ENCODE results near the gene RMDN3.

RMDN3 gene

GRCh38 chr15:40693904-40694687 is 61.0 kb downstream of the RMDN3 start:
- DNase-seq: peak in 1 of 4 experiments; percentile 16

- no peak for DNase-seq
Observed at GRCh38 chr15:40691737-40692136, 63.3 kb downstream of the RMDN3 start.

- no peak for DNase-seq
Observed at GRCh38 chr15:40688932-40689799, 65.9 kb downstream of the RMDN3 start.

Data from suppressor macrophage (primary cell).